Vagina (tissue), 2 donors: ENCODE results near the gene SPATS2. TPM values are rescaled to one million over a fixed set of nuclear protein-coding genes. Genes with fewer than 3 reads are reported as not detected.
"Not testable (repeated sequence)": the region's sequence is repeated elsewhere in the genome, so short reads cannot be mapped to it uniquely, and the experiment has no call there.

Source experiments
- DNase-seq, 2 donors: peaks; one replicate each; pipeline ENCODE4 v3.0.0-alpha.2; 2017; ENCODE audit errors: extremely low spot score in 2 of 2
- H3K27ac ChIP-seq: fragments of 200-600 bp; sonication (generic); one replicate; pipeline ENCODE4 v1.5.1; 2019
- H3K27me3 ChIP-seq: fragments of 200-600 bp; sonication (generic); one replicate; pipeline ENCODE4 v1.5.1; 2019
- H3K36me3 ChIP-seq, 2 donors: fragments of 200-600 bp; sonication (generic); one replicate each; pipeline ENCODE4 v1.5.1; 2017 to 2019
- H3K4me1 ChIP-seq: fragments of 200-600 bp; sonication (generic); one replicate; pipeline ENCODE4 v1.5.1; 2019
- H3K4me3 ChIP-seq, 2 donors: fragments of 200-600 bp; sonication (generic); 1 replicate in 1 of 2; 2 replicates in 1 of 2; pipeline ENCODE4 v1.5.1; 2016 to 2019
- H3K9me3 ChIP-seq: fragments of 200-600 bp; sonication (generic); one replicate; pipeline ENCODE4 v1.5.1; 2019
- CTCF ChIP-seq, 3 experiments: fragments of 450-650 bp in 2 of 3; fragments of 200-600 bp in 1 of 3; sonication (generic) in 1 of 3; IDR thresholded peaks; one replicate each; pipeline ENCODE4 v1.5.1; 2017 to 2019; ENCODE audit warnings: antibody characterized with exemption in 3 of 3, mild to moderate bottlenecking in 2 of 3, moderate library complexity in 2 of 3
- POLR2A ChIP-seq, 2 donors: fragments of 450-650 bp; IDR thresholded peaks; one replicate each; pipeline ENCODE4 v1.6.1; 2017; ENCODE audit warnings: antibody characterized with exemption in 2 of 2, mild to moderate bottlenecking in 2 of 2, moderate library complexity in 2 of 2
- POLR2AphosphoS5 ChIP-seq, 2 donors: sonication (generic); formaldehyde crosslinking; IDR thresholded peaks; one replicate each; pipeline ENCODE4 v1.9.0; 2017; ENCODE audit warnings: antibody characterized with exemption in 2 of 2, mild to moderate bottlenecking in 2 of 2, low read depth in 1 of 2; ENCODE audit not compliant: insufficient read depth in 1 of 2
- intact Hi-C: fragments of 100-400 bp; cut with DNase I; formaldehyde crosslinking; loops from one replicate; pipeline ENCODE4 v1.15.1; 2023
- total RNA-seq: library from RNA; depleted of rRNA; stranded (reverse); fragments of >200 nt; gene quantifications from one replicate; pipeline ENCODE4 v1.2.3, GENCODE V29; 2016

SPATS2 gene
- total RNA-seq, 1 donor from 2014 or later: 28.0 TPM

- H3K27ac ChIP-seq: no peak overlapping the region
- H3K4me3 ChIP-seq: no peak overlapping the region
- TF ChIP-seq POLR2A (IDR thresholded peaks at IDR 0.05): no peak
- no peak for TF ChIP-seq CTCF (IDR thresholded peaks at IDR 0.05)
- no peak for TF ChIP-seq POLR2AphosphoS5 (IDR thresholded peaks at IDR 0.05; ENCODE audit: insufficient read depth in 1 of 2, low read depth in 1 of 2)
- no peaks in the 10 kb centered on the region for H3K27me3 ChIP-seq
- no peaks in the 10 kb centered on the region for H3K9me3 ChIP-seq
- peaks cover 7% of the 10 kb centered on the region for H3K4me1 ChIP-seq
- intact Hi-C loops: no loop called here
- H3K36me3 ChIP-seq: peaks cover 0 to 4% of the 10 kb centered on the region in 2 donors
- no peak for DNase-seq
These were observed 61.5 kb downstream of the SPATS2 start for GRCh38 chr12:49428793-49429192.

- Histone ChIP-seq H3K4me1 (peaks cover 7% of the 10 kb centered on the region), H3K27me3 (no peaks in the 10 kb centered on the region), H3K27ac (no peak overlapping the region), H3K4me3 (no peak overlapping the region), H3K9me3 (no peaks in the 10 kb centered on the region), H3K36me3 (no peaks in the 10 kb centered on the region)
- TF ChIP-seq POLR2A (IDR thresholded peaks at IDR 0.05) (no peak), CTCF (IDR thresholded peaks at IDR 0.05) (no peak), POLR2AphosphoS5 (IDR thresholded peaks at IDR 0.05; ENCODE audit: insufficient read depth in 1 of 2, low read depth in 1 of 2) (no peak)
- intact Hi-C loops: no loop called here
- no peak for DNase-seq
These were observed 65.4 kb downstream of the SPATS2 start for GRCh38 chr12:49432616-49433015.

- H3K27ac ChIP-seq, intact Hi-C loops, H3K36me3 ChIP-seq, DNase-seq, H3K4me1 ChIP-seq, H3K27me3 ChIP-seq, H3K4me3 ChIP-seq, H3K9me3 ChIP-seq: not testable (repeated sequence)
These were observed 69.5 kb downstream of the SPATS2 start for GRCh38 chr12:49436799-49437198.

GRCh38 chr12:49439042-49439441, 71.8 kb downstream of the SPATS2 start:
- Histone ChIP-seq H3K4me1 (no peaks in the 10 kb centered on the region), H3K27ac (no peak overlapping the region), H3K4me3 (no peak overlapping the region), H3K36me3 (no peaks in the 10 kb centered on the region), H3K27me3 (no peaks in the 10 kb centered on the region), H3K9me3 (no peaks in the 10 kb centered on the region)
- intact Hi-C loops: no loop called here
- no peak for DNase-seq
- no peak for TF ChIP-seq POLR2AphosphoS5 (IDR thresholded peaks at IDR 0.05; ENCODE audit: insufficient read depth in 1 of 2, low read depth in 1 of 2)
- TF ChIP-seq POLR2A (IDR thresholded peaks at IDR 0.05): no peak
- TF ChIP-seq CTCF (IDR thresholded peaks at IDR 0.05): no peak

GRCh38 chr12:49440035-49440434, 72.8 kb downstream of the SPATS2 start:
- H3K27me3 ChIP-seq: no peaks in the 10 kb centered on the region
- no peak for TF ChIP-seq POLR2A (IDR thresholded peaks at IDR 0.05)
- TF ChIP-seq POLR2AphosphoS5 (IDR thresholded peaks at IDR 0.05; ENCODE audit: insufficient read depth in 1 of 2, low read depth in 1 of 2): no peak
- TF ChIP-seq CTCF (IDR thresholded peaks at IDR 0.05): no peak
- H3K36me3 ChIP-seq: no peaks in the 10 kb centered on the region
- H3K27ac ChIP-seq: no peak overlapping the region
- no peaks in the 10 kb centered on the region for H3K4me1 ChIP-seq
- H3K4me3 ChIP-seq: no peak overlapping the region
- H3K9me3 ChIP-seq: no peaks in the 10 kb centered on the region
- intact Hi-C loops: no loop called here
- no peak for DNase-seq

GRCh38 chr12:49442915-49443314, 75.7 kb downstream of the SPATS2 start:
- Histone ChIP-seq H3K27ac (no peak overlapping the region), H3K36me3 (no peaks in the 10 kb centered on the region), H3K27me3 (no peaks in the 10 kb centered on the region), H3K4me3 (no peak overlapping the region), H3K4me1 (no peaks in the 10 kb centered on the region), H3K9me3 (no peaks in the 10 kb centered on the region)
- no peak for TF ChIP-seq CTCF (IDR thresholded peaks at IDR 0.05)
- no peak for TF ChIP-seq POLR2A (IDR thresholded peaks at IDR 0.05)
- TF ChIP-seq POLR2AphosphoS5 (IDR thresholded peaks at IDR 0.05; ENCODE audit: insufficient read depth in 1 of 2, low read depth in 1 of 2): no peak
- DNase-seq: no peak
- intact Hi-C loops: no loop called here
